NB4 (cell line): ENCODE measurements around the gene ZFYVE1.

Experiments
- POLR2A ChIP-seq: IDR thresholded peaks from 2 replicates; pipeline ENCODE4 v1.6.1; 2011; ENCODE audit warnings: mild to moderate bottlenecking; ENCODE audit not compliant: insufficient read length; ENCODE audit errors: extremely low read depth
- TF ChIP-seq, protein P1 (sequence below): IDR thresholded peaks from one replicate; pipeline ENCODE4 v1.5.1; 2012; ENCODE audit warnings: low read depth, low read length

DNA sequence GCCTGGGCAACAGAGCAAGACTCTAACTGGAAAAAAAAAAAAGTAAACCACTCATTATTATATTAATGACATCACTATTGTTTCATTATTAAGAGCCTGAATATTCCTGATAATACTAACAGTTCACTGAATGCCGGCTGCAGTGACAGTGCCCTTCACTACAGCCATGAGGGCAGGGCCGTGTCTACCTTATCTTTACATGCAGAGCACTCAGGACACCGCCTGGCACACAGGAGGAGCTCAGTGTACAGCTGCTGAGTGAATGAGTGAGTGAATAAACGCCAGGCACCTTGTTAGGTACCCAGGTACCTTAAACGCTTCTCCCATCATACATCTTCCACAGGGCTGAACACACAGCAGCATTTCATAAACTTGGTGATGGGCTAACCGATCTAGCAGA is 23.2 kb downstream of the ZFYVE1 start:
- no peak for TF ChIP-seq POLR2A
- TF ChIP-seq, protein P1, sequence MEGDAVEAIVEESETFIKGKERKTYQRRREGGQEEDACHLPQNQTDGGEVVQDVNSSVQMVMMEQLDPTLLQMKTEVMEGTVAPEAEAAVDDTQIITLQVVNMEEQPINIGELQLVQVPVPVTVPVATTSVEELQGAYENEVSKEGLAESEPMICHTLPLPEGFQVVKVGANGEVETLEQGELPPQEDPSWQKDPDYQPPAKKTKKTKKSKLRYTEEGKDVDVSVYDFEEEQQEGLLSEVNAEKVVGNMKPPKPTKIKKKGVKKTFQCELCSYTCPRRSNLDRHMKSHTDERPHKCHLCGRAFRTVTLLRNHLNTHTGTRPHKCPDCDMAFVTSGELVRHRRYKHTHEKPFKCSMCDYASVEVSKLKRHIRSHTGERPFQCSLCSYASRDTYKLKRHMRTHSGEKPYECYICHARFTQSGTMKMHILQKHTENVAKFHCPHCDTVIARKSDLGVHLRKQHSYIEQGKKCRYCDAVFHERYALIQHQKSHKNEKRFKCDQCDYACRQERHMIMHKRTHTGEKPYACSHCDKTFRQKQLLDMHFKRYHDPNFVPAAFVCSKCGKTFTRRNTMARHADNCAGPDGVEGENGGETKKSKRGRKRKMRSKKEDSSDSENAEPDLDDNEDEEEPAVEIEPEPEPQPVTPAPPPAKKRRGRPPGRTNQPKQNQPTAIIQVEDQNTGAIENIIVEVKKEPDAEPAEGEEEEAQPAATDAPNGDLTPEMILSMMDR = no peak
